ENCODE data around the gene CDH13.
A peak's percentile ranks its signal among the peaks of the same experiment; 100 is the strongest.

Gene CDH13

DNA sequence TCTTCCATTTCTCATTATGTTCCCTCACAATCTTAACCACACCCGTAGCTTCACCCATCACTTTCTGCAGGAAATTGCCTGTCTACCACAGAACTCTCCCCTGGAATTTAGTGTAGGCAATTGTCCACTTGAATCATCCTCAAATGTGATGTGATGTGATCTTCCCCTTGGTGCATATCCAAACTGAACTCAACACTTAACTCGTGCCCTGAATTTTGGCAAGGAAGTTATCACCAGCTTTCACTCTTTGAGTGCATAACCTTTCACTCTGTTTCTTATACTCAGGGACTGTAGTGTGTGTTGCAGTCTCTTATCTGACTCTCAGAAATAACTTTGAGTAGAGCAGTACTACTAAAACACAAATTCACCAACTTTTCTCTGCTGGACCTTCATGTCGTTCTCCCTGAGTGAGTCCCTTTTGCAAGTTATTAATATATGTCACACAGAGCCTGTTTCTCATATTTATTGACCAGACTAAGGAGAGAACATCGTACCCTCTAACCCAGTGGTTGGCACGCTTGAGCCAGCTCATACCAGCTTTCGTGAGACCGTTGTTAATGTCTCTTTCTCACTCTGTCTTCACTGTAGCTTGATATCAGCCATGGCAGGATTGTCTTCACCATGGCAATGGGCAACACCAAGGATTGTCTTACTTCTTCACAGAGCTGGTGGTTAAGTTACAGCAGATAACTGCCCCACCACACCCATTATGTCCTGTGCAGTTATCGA lies 622.1 kb downstream of the CDH13 start:
- DNase-seq (ENCODE audit: low read depth): no peak

DNA sequence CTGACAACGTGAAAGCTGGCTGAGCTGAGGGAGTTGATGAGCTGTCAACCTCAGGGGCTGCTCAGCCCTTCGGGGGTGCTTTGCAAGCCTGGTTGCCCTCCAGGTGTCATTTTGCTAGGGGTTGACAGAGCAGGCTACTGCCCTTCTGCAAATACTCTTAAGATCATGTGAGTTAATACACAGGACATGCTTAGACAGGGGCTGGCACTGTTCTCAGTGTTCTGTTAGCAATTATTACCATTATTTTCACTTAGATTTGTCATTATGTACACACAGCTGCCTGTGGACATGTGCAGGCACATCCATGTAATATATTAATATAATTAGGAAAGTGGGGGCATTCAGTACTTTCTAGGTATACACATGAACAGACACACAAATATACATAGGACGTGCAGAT lies 626.8 kb downstream of the CDH13 start:
- no peak for DNase-seq (ENCODE audit: low read depth)

DNA sequence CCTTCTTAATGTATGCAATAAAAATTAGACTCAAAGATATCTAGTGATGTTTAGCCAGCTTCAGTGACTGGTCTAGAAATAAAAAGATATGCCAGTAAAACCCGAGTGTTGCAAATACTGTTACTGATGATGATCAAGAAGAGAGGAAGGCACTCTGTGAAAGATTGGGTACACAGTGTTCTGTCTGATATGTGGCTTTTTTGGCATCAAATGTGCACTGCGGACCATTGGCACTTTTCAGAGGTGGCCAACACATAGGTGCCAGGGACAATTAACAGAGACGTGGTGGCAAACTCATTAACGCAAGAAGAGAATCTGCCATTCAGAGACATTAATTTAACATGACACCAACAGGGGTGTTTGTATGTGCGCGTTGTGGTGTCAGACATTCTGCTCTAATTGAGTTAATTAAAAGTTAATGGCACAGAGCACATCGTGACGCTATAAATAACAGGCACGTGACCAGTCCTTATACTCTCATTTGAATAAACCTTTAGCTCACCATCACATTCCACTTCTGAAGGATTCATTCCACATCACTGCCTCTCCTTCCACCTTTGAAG lies 631.7 kb downstream of the CDH13 start:
- DNase-seq (ENCODE audit: low read depth): no peak

DNA sequence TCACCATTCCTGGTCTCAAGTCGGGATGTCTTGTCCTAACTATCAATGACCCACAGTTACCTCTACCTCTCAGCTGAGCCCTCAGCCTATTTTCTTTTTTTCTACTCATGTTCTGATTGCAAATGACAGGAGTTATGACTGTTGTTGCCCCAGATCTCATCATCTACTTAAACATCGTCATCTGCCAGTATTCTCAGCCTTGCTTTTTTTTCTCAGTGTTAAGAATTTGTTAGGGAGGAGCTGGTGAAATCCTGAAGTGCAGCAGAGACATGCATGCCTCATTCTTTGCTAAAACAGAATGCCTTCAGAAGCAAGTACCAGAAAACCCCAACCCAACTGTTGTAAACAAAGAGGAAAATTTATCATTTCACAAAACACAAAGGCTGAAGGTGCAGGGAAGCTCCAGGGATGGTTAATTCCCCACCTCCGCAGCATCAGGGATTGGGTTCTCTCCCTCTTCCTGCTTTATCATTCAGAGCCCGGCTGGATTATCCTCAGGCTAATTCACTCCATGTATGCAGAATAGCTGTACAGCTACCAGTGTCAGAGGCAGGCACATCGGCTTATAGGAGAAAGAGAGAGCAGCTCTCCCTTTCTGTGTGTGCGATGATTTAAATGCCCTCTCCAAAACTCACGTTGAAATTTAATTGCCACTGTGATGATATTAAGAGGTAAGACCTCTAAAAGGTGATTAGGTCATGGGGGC lies 640.2 kb downstream of the CDH13 start:
- DNase-seq (ENCODE audit: low read depth): no peak

DNA sequence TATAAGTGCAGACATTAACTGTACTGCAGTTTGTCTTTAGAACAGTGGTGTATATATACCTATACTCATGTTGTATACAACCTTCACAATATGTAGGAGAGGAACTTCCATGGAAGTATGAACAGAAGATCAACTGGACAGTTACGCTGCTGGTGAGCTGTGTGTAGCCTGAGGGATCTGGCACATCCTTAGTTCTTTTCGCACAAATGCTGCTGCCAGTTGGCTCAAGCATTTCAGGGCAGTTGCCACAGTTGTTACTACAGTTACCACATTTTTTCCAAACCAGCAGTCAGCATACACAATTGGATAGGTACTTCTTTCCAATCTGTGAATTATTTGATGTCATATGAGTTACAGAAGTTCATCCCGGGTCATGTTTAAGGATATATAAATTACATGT lies 641.4 kb downstream of the CDH13 start:
- no peak for DNase-seq (ENCODE audit: low read depth)

DNA sequence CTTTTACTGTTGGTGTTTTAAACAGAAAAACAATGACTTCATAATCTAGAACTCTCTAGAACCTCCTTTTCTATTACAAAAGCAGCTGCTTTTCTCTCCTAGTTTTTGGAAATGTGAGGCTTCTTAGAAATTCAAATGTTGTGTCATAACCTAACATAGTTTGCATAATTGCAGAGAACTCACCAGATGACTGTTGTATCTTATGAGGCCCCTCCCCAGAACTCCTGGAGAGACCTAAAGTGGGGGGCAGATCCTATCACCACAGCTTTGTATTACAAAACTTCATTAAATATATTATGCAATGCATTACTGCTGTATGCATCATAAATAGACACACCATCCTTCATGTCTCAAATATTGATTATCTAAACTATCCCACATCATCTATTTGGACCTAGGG lies 642.3 kb downstream of the CDH13 start:
- DNase-seq (ENCODE audit: low read depth): no peak

DNA sequence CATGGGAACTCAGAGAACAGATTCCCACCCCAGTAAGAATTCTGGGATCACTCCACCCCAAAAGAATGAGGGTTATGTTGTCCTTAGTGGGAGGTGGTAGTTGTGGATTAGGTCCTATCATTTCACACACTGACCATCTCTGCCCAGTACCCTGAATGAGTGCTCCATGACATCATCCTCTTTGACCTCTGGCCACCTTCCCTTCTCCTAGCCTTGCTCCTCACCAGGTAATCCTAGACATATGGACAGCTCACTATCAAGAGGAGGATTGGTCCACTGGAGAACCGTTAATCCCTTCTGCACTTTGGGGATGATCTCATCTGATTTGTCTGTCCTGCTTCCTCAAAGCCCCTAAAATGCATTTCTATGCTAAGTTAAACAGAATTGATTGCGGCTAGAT lies 642.8 kb downstream of the CDH13 start:
- no peak for DNase-seq (ENCODE audit: low read depth)

DNA sequence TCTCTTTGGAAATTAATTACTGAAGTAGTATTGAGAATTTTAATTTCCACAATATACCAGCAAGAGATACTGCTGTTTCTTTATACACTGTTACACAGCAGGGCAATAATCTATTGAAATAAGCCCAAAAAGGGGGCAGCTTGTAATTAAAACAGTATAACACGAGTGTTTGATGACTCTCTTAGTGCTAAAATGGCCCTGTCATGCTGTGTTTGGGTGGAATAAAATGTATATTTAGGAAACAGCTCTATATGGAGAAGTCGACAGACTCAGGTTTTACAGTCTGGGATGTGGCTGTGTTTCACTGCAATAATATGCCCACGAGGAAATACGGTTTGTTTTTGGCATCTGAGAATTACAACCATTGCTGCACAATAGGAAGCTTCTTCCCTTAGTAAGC lies 643.3 kb downstream of the CDH13 start:
- no peak for DNase-seq (ENCODE audit: low read depth)

DNA sequence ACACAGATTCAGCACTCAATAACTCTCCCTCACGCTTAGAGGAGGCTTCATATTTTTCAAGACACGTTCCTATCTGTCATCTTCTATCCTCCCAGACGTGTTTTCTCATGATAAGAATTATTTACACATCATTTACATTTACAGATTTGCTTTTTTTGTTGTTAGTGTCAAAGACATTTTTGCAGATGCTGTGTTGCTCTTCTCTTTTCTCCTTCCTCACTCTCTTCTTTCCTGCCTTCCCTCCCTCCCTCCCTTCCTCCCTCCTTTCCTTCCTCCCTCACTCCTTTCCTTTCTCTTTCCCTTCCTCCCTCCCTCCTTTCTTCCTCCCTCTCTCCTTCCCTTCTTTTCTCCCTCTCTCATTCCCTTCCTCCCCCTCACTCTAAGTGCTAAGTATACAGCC lies 643.9 kb downstream of the CDH13 start:
- DNase-seq (ENCODE audit: low read depth): no peak

DNA sequence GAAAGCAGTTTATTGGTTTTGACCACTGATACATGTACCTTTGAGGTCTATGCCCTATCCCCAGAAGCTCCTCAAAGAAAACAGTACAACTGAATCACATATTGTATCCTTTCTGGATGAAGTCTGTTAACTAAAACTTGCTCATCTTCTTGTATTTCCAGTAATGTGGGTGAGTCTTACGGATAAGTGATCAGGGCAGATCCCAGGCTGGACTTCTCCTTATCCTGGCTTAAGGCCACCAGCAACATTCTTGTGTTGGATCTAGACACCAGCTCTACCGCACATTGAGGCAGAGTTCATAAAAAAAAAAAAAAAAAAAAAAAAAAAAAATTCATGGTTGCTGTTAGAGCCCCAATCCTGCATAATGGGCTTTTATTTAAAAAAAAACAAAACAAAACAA lies 644.4 kb downstream of the CDH13 start:
- DNase-seq (ENCODE audit: low read depth): no peak

DNA sequence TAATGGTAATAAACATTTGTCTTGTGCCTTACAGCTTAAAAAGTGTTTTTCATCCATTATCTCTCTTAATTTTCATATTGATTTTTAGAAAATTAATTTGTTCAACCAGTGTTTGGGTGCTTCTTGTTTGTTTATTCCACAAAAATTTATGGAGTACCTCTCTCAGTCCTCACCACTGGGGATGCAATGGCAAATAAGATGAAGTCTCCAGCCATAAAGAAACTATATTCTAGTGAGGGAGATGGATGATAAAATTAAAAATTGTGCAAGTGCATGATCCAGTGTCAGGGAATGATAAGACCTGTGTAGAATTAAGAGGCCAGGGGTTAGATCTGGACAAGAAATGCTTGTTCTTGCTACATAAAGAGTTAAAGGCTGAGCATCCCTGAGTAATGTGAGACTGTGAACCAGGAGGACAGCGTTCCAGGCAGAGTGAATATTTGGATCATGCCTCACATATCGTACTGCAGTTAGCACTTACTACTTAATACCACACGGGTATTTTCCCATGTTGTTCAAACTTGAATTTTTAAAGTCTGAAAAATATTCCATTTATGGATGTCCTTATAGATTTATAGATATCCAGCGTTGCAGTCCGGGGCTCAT lies 645.3 kb downstream of the CDH13 start:
- no peak for DNase-seq (ENCODE audit: low read depth)

DNA sequence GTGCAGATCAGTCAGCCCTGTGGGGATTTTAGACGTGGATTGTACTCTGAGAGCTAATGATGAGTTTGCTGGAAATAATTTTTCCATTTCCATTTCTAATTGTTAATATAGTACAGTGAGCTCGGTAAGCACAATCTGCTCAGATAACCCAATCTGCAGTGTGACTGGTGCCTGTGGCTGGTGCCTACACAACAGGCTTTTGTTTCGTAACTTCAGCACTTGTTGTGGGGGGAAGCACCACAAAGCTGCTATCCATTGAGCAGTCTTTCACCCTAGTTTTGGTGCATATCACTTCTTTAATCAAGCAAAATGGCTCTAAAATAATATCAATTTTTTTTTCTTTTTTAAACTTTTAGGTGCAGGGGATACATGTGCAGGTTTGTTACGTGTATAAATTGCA lies 646.1 kb downstream of the CDH13 start:
- no peak for DNase-seq (ENCODE audit: low read depth)

DNA sequence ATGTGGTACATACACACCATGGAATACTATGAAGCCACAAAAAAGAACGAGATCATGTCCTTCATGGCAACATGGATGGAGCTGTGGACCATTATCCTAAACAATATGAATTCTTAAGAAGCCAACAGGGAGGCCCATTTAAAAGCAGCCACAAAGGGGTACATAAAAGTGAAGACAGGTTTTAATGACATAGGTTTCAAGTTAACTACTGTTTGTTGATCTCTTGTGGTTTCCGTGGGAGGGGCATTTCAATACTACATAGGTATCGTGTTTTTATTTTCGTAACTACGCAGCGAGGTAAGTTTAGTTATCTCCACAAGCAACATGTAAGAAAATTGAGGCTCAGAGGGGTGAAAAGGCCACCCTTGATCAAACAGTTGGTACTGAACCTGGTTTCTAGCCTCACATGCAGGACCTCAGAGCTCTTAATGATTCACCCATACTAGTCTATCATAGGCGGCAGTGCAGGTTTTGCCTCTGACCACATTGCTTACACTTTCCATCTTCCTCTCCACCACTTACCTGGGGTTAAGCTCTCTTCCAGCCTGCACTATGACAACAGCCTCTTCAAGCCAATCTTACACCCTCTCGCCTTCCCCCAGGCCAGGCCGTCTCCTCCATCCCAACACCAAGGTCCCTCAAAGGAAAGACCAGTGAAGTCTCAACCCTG lies 646.9 kb downstream of the CDH13 start:
- DNase-seq (ENCODE audit: low read depth): no peak

DNA sequence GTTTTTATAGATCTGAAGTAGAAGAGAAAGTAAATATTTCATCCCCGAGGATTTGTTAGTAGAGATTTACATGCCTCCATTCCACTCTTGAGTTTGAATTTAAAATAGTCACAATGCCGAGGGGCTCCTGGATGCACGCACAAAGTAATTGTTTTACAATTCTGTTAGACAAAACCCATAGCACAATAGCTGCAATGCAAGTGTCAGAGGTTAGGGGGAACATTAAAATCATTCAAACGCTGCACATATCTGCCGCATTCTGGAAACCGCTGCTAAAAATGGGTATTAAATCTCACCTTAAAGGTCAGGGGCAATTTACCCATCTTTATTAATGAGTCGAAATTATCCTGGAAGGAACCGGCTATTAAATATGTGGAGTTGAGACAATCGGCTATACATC lies 652.5 kb downstream of the CDH13 start:
- no peak for DNase-seq (ENCODE audit: low read depth)

DNA sequence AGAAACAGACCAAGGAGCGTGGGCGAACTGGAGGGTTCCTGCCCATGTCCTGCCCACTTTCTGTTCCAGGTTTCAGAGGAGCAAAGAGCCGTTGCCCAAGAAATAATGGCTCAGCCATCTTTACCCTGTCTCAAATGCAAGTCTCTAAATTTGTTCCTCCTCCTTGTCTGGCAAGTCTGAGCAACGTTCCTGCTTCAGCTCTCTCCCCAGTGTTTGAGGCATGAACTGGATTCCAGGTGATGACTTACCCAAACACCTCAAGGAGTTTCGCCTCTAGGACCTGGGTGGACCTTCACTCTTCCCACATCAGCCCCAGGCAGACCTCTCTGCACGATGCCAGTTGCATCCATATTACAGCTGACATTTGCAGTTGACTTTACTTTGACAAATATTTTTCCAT lies 659.2 kb downstream of the CDH13 start:
- DNase-seq (ENCODE audit: low read depth): no peak

DNA sequence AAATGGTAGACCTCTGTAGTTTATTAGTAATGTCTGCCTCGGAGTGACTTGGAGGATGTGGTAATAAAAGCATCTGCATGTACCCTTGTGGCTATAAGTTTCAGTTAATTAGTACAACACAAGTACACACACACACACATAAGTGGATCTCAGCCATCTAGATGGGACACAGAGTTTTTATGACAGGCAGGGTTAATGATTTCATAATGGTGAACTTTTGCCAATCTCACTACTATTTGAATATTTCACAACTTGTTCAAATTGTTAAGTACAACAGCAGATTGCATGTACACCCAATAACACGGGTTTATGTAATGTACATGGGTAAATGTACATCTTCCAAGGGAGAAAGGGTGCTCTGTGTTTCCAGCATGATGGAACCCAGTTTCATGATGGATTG lies 669.7 kb downstream of the CDH13 start:
- no peak for DNase-seq (ENCODE audit: low read depth)

DNA sequence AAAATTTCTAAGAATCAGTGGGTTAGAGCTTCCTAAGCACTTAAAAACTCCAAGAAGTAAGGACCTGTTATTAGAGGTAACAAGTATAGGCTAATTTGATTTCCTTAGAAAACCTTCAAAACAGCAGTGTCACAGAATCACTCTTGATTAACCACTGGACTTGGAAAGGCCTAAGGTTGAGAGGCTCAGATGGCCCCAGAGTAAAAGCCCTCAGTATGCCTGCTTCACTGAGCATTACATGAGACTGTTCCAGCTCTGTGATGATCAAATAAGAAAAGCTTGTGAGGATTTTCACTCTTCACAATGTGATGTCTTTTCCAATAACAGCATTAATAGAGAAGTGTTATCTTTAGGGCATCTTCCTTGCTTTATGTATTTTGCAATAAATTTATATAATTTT lies 671.8 kb downstream of the CDH13 start:
- no peak for DNase-seq (ENCODE audit: low read depth)

DNA sequence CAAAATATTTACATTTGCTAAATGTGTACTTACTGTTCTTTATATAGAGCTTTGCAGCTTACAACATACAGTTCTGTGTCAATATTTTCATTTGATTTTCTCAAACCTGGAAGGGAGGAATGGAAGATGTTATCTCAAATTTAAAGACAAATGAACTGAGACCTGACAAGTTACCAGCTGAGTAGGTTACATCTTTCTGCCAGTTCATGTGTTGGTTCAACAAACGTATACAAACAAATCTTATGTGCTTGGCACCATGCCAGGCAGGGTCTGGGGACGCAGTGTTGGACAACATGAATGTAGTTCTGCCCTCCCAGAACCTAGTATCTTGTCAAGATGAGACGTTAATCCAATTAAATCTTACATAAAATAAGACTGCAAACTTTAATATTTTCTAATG lies 673.6 kb downstream of the CDH13 start:
- no peak for DNase-seq (ENCODE audit: low read depth)

DNA sequence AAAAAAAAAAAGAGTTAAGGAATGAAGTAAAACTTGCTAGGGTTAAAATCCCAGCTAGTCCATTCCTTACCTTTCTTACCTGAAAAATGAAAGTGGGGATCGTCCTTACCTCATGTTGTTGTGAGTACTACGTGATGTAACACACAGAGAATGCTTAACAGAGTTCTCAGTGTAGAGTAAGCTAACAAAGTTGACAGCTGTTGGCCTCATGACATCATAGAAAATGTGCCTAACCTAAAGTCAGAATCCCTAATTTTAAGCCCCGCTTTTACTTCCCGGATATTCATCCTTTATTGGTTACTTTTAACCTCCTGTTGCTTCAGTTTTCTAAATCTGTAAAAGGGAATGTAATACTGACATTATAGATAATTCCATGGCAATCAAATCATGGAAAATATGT lies 675.2 kb downstream of the CDH13 start:
- DNase-seq (ENCODE audit: low read depth): no peak

DNA sequence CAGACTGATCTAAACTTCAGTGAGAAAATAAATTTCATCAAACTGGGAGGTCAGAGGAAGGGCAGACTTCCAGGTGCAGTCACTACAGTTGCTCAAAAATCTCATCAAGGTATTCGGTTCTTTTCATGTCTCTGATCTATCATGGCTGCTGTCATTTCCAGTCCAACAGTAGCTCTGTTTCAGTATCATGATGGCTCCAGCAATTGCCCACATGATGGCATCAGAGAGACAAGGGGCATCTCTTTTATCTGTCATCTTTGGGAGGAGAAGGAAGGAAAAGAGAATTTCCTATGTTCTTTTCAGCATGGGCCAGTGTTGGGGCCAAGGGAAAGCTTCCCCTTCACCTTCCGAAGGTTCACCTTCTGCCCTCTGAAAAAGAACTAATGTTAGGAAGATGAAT lies 676.1 kb downstream of the CDH13 start:
- no peak for DNase-seq (ENCODE audit: low read depth)

DNA sequence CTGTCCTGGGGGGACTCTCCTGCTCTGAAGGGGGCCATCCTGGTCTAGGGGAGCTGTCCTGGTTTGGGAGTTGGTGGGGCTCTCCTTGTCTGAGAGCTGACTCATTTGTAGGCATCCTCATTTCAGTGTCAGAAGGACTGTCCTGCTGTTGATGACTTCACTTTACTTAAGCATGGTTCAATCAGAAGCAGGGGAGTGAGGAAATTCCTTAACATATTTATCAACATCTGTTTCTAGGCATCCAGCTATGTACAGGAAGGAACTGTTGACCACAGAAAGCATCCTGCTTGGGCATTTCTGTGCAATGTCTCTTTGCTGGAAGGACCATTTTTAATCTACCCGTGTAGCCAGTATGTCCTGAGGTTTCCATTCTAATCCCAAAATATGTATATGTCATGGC lies 678.3 kb downstream of the CDH13 start:
- peak; percentile 22 for DNase-seq (ENCODE audit: low read depth)

DNA sequence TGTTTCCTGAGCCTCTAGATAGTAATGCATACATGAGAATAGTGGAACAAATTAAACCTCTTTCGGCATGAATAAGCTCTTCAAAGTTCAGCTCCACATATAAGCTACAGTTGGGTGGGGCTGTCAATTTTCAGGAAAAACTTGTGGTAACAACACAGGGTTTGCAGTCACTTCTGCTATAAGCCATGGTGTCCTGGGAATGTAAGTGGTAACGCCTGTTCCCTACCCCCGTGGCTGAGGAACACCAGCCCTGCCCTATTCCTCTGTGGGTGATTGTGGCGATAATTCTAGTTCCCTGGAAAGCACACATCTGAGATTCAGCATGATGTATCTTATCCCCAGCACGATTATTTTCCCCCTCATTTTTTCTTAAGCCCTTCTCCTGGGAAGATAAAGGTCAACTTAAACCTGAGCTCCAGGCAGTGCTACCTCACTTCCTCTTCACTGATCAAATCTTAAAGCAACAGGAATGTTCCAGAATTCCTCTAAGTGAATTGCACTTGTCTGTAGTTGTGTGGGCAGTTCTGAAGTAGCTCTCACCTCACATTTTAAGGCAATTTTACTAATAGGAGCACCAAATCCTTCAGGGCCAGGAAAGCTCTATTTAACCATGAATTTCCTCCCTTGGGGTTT lies 680.3 kb downstream of the CDH13 start:
- DNase-seq (ENCODE audit: low read depth): no peak

Measured in fibroblast of the conjunctiva (primary cell).